Neural progenitor cell (in vitro differentiated cells): ENCODE data around the gene USP1. TPM values are rescaled to one million over a fixed set of nuclear protein-coding genes. Genes with fewer than 3 reads are reported as not detected.

Experiments
- DNase-seq: peaks from one replicate; pipeline ENCODE4 v3.0.0-alpha.2; 2016; ENCODE audit warnings: low spot score
- H2AFZ ChIP-seq: fragments of 200-600 bp; sonication (generic); replicated peaks from 2 replicates; pipeline ENCODE4 v1.6.1; 2016; ENCODE audit warnings: antibody characterized with exemption
- H3F3A ChIP-seq: fragments of 200-600 bp; sonication (generic); 2 replicates; pipeline ENCODE4 v1.6.1; 2016; ENCODE audit warnings: antibody characterized with exemption, low read depth
- H3K27ac ChIP-seq: fragments of 200-600 bp; sonication (generic); 2 replicates; pipeline ENCODE4 v1.5.1; 2016; ENCODE audit warnings: mild to moderate bottlenecking
- H3K27me3 ChIP-seq: fragments of 200-600 bp; sonication (generic); 2 replicates; pipeline ENCODE4 v1.6.1; 2016; ENCODE audit warnings: mild to moderate bottlenecking, moderate library complexity
- H3K36me3 ChIP-seq: fragments of 200-600 bp; sonication (generic); 2 replicates; pipeline ENCODE4 v1.5.1; 2016
- H3K4me1 ChIP-seq: fragments of 200-600 bp; sonication (generic); 2 replicates; pipeline ENCODE4 v1.6.1; 2016; ENCODE audit warnings: mixed run types
- H3K4me2 ChIP-seq: fragments of 200-600 bp; sonication (generic); 2 replicates; pipeline ENCODE4 v1.6.1; 2016
- H3K4me3 ChIP-seq: fragments of 200-600 bp; sonication (generic); 2 replicates; pipeline ENCODE4 v1.5.1; 2016
- H3K79me2 ChIP-seq: fragments of 200-600 bp; sonication (generic); 2 replicates; pipeline ENCODE4 v1.6.1; 2016; ENCODE audit warnings: low read depth
- H3K9ac ChIP-seq: fragments of 200-600 bp; sonication (generic); 2 replicates; pipeline ENCODE4 v1.6.1; 2016
- H3K9me3 ChIP-seq: fragments of 200-600 bp; sonication (generic); 2 replicates; pipeline ENCODE4 v1.5.1; 2016; ENCODE audit warnings: low read depth
- H4K20me1 ChIP-seq: fragments of 200-600 bp; sonication (generic); 2 replicates; pipeline ENCODE4 v1.6.1; 2016; ENCODE audit warnings: low read depth
- H3K27ac Mint-ChIP-seq: 3 replicates; pipeline ENCODE4 v1.8.0; 2021; ENCODE audit warnings: mixed read lengths
- H3K27me3 Mint-ChIP-seq: 2 replicates; pipeline ENCODE4 v1.8.0; 2022; ENCODE audit warnings: low read depth, mild to moderate bottlenecking, inconsistent platforms, moderate library complexity, mixed read lengths; ENCODE audit not compliant: insufficient read depth
- H3K36me3 Mint-ChIP-seq: 3 replicates; pipeline ENCODE4 v1.8.0; 2021; ENCODE audit warnings: mixed read lengths
- H3K4me1 Mint-ChIP-seq: 3 replicates; pipeline ENCODE4 v1.8.0; 2021; ENCODE audit warnings: mixed read lengths
- H3K4me3 Mint-ChIP-seq: 3 replicates; pipeline ENCODE4 v1.8.0; 2021; ENCODE audit warnings: mild to moderate bottlenecking, moderate library complexity, mixed read lengths
- H3K9me3 Mint-ChIP-seq: 3 replicates; pipeline ENCODE4 v1.8.0; 2020; ENCODE audit warnings: mixed read lengths
- CTCF ChIP-seq: fragments of 200-600 bp; sonication (generic); IDR thresholded peaks from 2 replicates; pipeline ENCODE4 v1.5.1; 2017; ENCODE audit warnings: antibody characterized with exemption, mild to moderate bottlenecking
- EZH2 ChIP-seq: fragments of 200-600 bp; sonication (generic); IDR thresholded peaks from 2 replicates; pipeline ENCODE4 v1.6.1; 2017; ENCODE audit warnings: antibody characterized with exemption, mild to moderate bottlenecking, moderate library complexity
- EZH2phosphoT487 ChIP-seq: fragments of 200-600 bp; sonication (generic); IDR thresholded peaks from 2 replicates; pipeline ENCODE4 v1.6.1; 2017; ENCODE audit warnings: antibody characterized with exemption
- total RNA-seq: library from RNA; depleted of rRNA; stranded (reverse); fragments of >200 nt; gene quantifications from 2 replicates; pipeline ENCODE4 v1.2.3, GENCODE V29; 2015; ENCODE audit warnings: low replicate concordance

USP1 gene
- total RNA-seq, 1 donor from 2014 or later, result 106 TPM

- Mint-ChIP-seq H3K4me1 (peaks cover 22% of the 10 kb centered on the region), H3K36me3 (no peaks in the 10 kb centered on the region), H3K27me3 (peaks cover 35% of the 10 kb centered on the region), H3K9me3 (peaks cover 4% of the 10 kb centered on the region), H3K27ac (no peak overlapping the region), H3K4me3 (no peak overlapping the region)
- Histone ChIP-seq H3K36me3 (no peaks in the 10 kb centered on the region), H3K27ac (no peak overlapping the region), H3K4me2 (no peak overlapping the region), H3F3A (peaks cover 11% of the 10 kb centered on the region), H3K4me1 (peaks cover 12% of the 10 kb centered on the region), H3K79me2 (no peaks in the 10 kb centered on the region), H3K9ac (no peak overlapping the region), H4K20me1 (no peaks in the 10 kb centered on the region), H3K4me3 (no peak overlapping the region), H3K9me3 (no peaks in the 10 kb centered on the region), H3K27me3 (no peaks in the 10 kb centered on the region), H2AFZ (no peak overlapping the region)
- no peak for TF ChIP-seq EZH2phosphoT487
- TF ChIP-seq CTCF, result no peak
- TF ChIP-seq EZH2, result no peak
- no peak for DNase-seq
These were observed 38.5 kb upstream of the USP1 start for GRCh38 chr1:62398377-62398776.

- DNase-seq, result peak; percentile 73
- H3F3A ChIP-seq, result peaks cover 11% of the 10 kb centered on the region
- no peaks in the 10 kb centered on the region for H3K27me3 ChIP-seq
- no peaks in the 10 kb centered on the region for H3K36me3 ChIP-seq
- TF ChIP-seq CTCF, result no peak
- TF ChIP-seq EZH2phosphoT487, result peak; percentile 41
- H2AFZ ChIP-seq, result no peak overlapping the region
- H4K20me1 ChIP-seq, result no peaks in the 10 kb centered on the region
- Mint-ChIP-seq H3K4me3 (no peak overlapping the region), H3K27ac (no peak overlapping the region), H3K36me3 (no peaks in the 10 kb centered on the region), H3K9me3 (peaks cover 4% of the 10 kb centered on the region), H3K27me3 (peaks cover 29% of the 10 kb centered on the region), H3K4me1 (peaks cover 20% of the 10 kb centered on the region)
- no peaks in the 10 kb centered on the region for H3K9me3 ChIP-seq
- H3K4me1 ChIP-seq, result peaks cover 12% of the 10 kb centered on the region
- no peak overlapping the region for H3K4me3 ChIP-seq
- no peaks in the 10 kb centered on the region for H3K79me2 ChIP-seq
- H3K27ac ChIP-seq, result no peak overlapping the region
- H3K4me2 ChIP-seq, result peak overlapping the region; percentile 37
- H3K9ac ChIP-seq, result no peak overlapping the region
These were observed 35.7 kb upstream of the USP1 start for GRCh38 chr1:62401034-62401760.

- H3K9me3 Mint-ChIP-seq, result peaks cover 2% of the 10 kb centered on the region
- no peak overlapping the region for H3K4me3 Mint-ChIP-seq
- H3K36me3 ChIP-seq, result no peaks in the 10 kb centered on the region
- H3K27ac ChIP-seq, result no peak overlapping the region
- peaks cover 12% of the 10 kb centered on the region for H3K4me1 ChIP-seq
- no peak overlapping the region for H3K4me3 ChIP-seq
- H2AFZ ChIP-seq, result no peak overlapping the region
- H3K79me2 ChIP-seq, result no peaks in the 10 kb centered on the region
- H3K9ac ChIP-seq, result no peak overlapping the region
- H3K27me3 Mint-ChIP-seq, result peaks cover 22% of the 10 kb centered on the region
- TF ChIP-seq EZH2 (no peak), CTCF (no peak), EZH2phosphoT487 (no peak)
- H3K27me3 ChIP-seq, result no peaks in the 10 kb centered on the region
- H3K9me3 ChIP-seq, result no peaks in the 10 kb centered on the region
- peaks cover 30% of the 10 kb centered on the region for H3K4me1 Mint-ChIP-seq
- H3K4me2 ChIP-seq, result no peak overlapping the region
- no peak overlapping the region for H3K27ac Mint-ChIP-seq
- DNase-seq, result no peak
- H4K20me1 ChIP-seq, result no peaks in the 10 kb centered on the region
- H3K36me3 Mint-ChIP-seq, result no peaks in the 10 kb centered on the region
- H3F3A ChIP-seq, result peaks cover 15% of the 10 kb centered on the region
These were observed 31.6 kb upstream of the USP1 start for GRCh38 chr1:62405247-62405646.
